Mononuclear cell (primary cell): Measurements from ENCODE around the gene SEMA3A. TPM values are rescaled to one million over a fixed set of nuclear protein-coding genes. Genes with fewer than 3 reads are reported as not detected.

Experiments
- H3K27me3 ChIP-seq: 2 replicates; pipeline ENCODE4 v1.6.0; 2011; ENCODE audit warnings: low read length, control low read depth; ENCODE audit not compliant: insufficient read depth
- H3K4me1 ChIP-seq: 2 replicates; pipeline ENCODE4 v1.5.1; 2011; ENCODE audit warnings: mild to moderate bottlenecking, low read length, control low read depth; ENCODE audit not compliant: insufficient read depth
- H3K4me3 ChIP-seq: 2 replicates; pipeline ENCODE4 v1.5.1; 2011; ENCODE audit warnings: mild to moderate bottlenecking, low read length, moderate library complexity
- H3K9me3 ChIP-seq: 2 replicates; pipeline ENCODE4 v1.5.1; 2011; ENCODE audit warnings: low read depth, mild to moderate bottlenecking, control low read depth, low read length
- total RNA-seq: library from RNA; depleted of rRNA; stranded (reverse); fragments of >200 nt; gene quantifications from one replicate; pipeline ENCODE4 v1.2.3, GENCODE V29; 2012

Gene SEMA3A
- total RNA-seq, 1 donor, result 0.21 TPM

GRCh38 chr7:83957333-83957732, 237.3 kb downstream of the SEMA3A start:
- Histone ChIP-seq H3K9me3 (no peaks in the 10 kb centered on the region), H3K4me1 (no peaks in the 10 kb centered on the region), H3K27me3 (no peaks in the 10 kb centered on the region), H3K4me3 (no peak overlapping the region)

- Histone ChIP-seq H3K4me1 (no peaks in the 10 kb centered on the region), H3K9me3 (no peaks in the 10 kb centered on the region), H3K27me3 (no peaks in the 10 kb centered on the region), H3K4me3 (no peak overlapping the region)
These were observed 238.5 kb downstream of the SEMA3A start for GRCh38 chr7:83956104-83956503.

- Histone ChIP-seq H3K4me3 (no peak overlapping the region), H3K9me3 (no peaks in the 10 kb centered on the region), H3K27me3 (no peaks in the 10 kb centered on the region), H3K4me1 (no peaks in the 10 kb centered on the region)
These were observed 242.4 kb downstream of the SEMA3A start for GRCh38 chr7:83952236-83952635.

GRCh38 chr7:83947260-83947659, 247.3 kb downstream of the SEMA3A start:
- Histone ChIP-seq H3K9me3 (no peaks in the 10 kb centered on the region), H3K4me1 (no peaks in the 10 kb centered on the region), H3K27me3 (no peaks in the 10 kb centered on the region), H3K4me3 (no peak overlapping the region)

GRCh38 chr7:83946801-83947200, 247.8 kb downstream of the SEMA3A start:
- Histone ChIP-seq H3K4me1 (no peaks in the 10 kb centered on the region), H3K9me3 (no peaks in the 10 kb centered on the region), H3K27me3 (no peaks in the 10 kb centered on the region), H3K4me3 (no peak overlapping the region)

- H3K4me1 ChIP-seq, result peaks cover 3% of the 10 kb centered on the region
- H3K9me3 ChIP-seq, result no peaks in the 10 kb centered on the region
- no peak overlapping the region for H3K4me3 ChIP-seq
- H3K27me3 ChIP-seq, result no peaks in the 10 kb centered on the region
These were observed 253.3 kb downstream of the SEMA3A start for GRCh38 chr7:83941300-83941699.

GRCh38 chr7:83937930-83938329, 256.7 kb downstream of the SEMA3A start:
- Histone ChIP-seq H3K4me3 (no peak overlapping the region), H3K4me1 (peaks cover 10% of the 10 kb centered on the region), H3K9me3 (no peaks in the 10 kb centered on the region), H3K27me3 (no peaks in the 10 kb centered on the region)

GRCh38 chr7:83936056-83936708, 258.4 kb downstream of the SEMA3A start:
- no peaks in the 10 kb centered on the region for H3K9me3 ChIP-seq
- H3K4me3 ChIP-seq, result no peak overlapping the region
- H3K27me3 ChIP-seq, result no peaks in the 10 kb centered on the region
- H3K4me1 ChIP-seq, result peaks cover 10% of the 10 kb centered on the region

- Histone ChIP-seq H3K4me3 (no peak overlapping the region), H3K4me1 (peaks cover 10% of the 10 kb centered on the region), H3K27me3 (no peaks in the 10 kb centered on the region), H3K9me3 (no peaks in the 10 kb centered on the region)
These were observed 260.4 kb downstream of the SEMA3A start for GRCh38 chr7:83934118-83934734.

- Histone ChIP-seq H3K4me3 (no peak overlapping the region), H3K4me1 (peaks cover 10% of the 10 kb centered on the region), H3K9me3 (no peaks in the 10 kb centered on the region), H3K27me3 (no peaks in the 10 kb centered on the region)
These were observed 262.6 kb downstream of the SEMA3A start for GRCh38 chr7:83931968-83932367.

- Histone ChIP-seq H3K27me3 (no peaks in the 10 kb centered on the region), H3K4me3 (no peak overlapping the region), H3K4me1 (no peaks in the 10 kb centered on the region), H3K9me3 (no peaks in the 10 kb centered on the region)
These were observed 264.3 kb downstream of the SEMA3A start for GRCh38 chr7:83930262-83930661.

GRCh38 chr7:83925860-83926259, 268.7 kb downstream of the SEMA3A start:
- Histone ChIP-seq H3K4me3 (no peak overlapping the region), H3K4me1 (no peaks in the 10 kb centered on the region), H3K27me3 (no peaks in the 10 kb centered on the region), H3K9me3 (no peaks in the 10 kb centered on the region)

- Histone ChIP-seq H3K4me1 (no peaks in the 10 kb centered on the region), H3K27me3 (no peaks in the 10 kb centered on the region), H3K4me3 (no peak overlapping the region), H3K9me3 (no peaks in the 10 kb centered on the region)
These were observed 272.5 kb downstream of the SEMA3A start for GRCh38 chr7:83921941-83922607.

- Histone ChIP-seq H3K4me3 (no peak overlapping the region), H3K4me1 (no peaks in the 10 kb centered on the region), H3K9me3 (no peaks in the 10 kb centered on the region), H3K27me3 (no peaks in the 10 kb centered on the region)
These were observed 273.2 kb downstream of the SEMA3A start for GRCh38 chr7:83921271-83921940.

- no peak overlapping the region for H3K4me3 ChIP-seq
- H3K4me1 ChIP-seq, result no peaks in the 10 kb centered on the region
- H3K27me3 ChIP-seq, result no peaks in the 10 kb centered on the region
- no peaks in the 10 kb centered on the region for H3K9me3 ChIP-seq
These were observed 276.4 kb downstream of the SEMA3A start for GRCh38 chr7:83918142-83918541.
